Frontal cortex (tissue), 4 donors: Measurements from ENCODE around the gene PLPP3. TPM values are rescaled to one million over a fixed set of nuclear protein-coding genes. Genes with fewer than 3 reads are reported as not detected.

Experiments
- DNase-seq, 2 donors: peaks; one replicate each; pipeline ENCODE4 v3.0.0; 2012; ENCODE audit warnings: low spot score in 2 of 2
- FAIRE-seq: peaks from 2 replicates; lab custom pipeline; 2012; peaks lifted over from hg19 to GRCh38; lab: Jason Lieb, UNC
- total RNA-seq: library from RNA; depleted of rRNA; stranded (reverse); fragments of >200 nt; gene quantifications from one replicate; pipeline ENCODE4 v1.2.3, GENCODE V29; 2014
- donor health status: control.
- donor health status: control.
- donor health status: control.

The PLPP3 gene
- total RNA-seq, 1 donor from 2014 or later: 28.1 TPM

GRCh38 chr1:56577406-56578137, 1.8 kb downstream of the PLPP3 start:
- FAIRE-seq: no peak
- DNase-seq: peak in 1 of 2 donors; percentile 24

GRCh38 chr1:56576880-56577405, 2.4 kb downstream of the PLPP3 start:
- DNase-seq (peak in 1 of 2 donors; percentile 43), FAIRE-seq (no peak)

- DNase-seq (no peak), FAIRE-seq (no peak)
These were observed 3.5 kb downstream of the PLPP3 start for GRCh38 chr1:56575865-56576264.

GRCh38 chr1:56574794-56575193, 4.6 kb downstream of the PLPP3 start:
- DNase-seq (no peak), FAIRE-seq (no peak)

GRCh38 chr1:56573311-56573710, 6.1 kb downstream of the PLPP3 start:
- no peak for FAIRE-seq

GRCh38 chr1:56572334-56573050, 6.9 kb downstream of the PLPP3 start:
- DNase-seq (no peak), FAIRE-seq (no peak)

More at GRCh38 chr1:56573311-56573710, 6.1 kb downstream of the PLPP3 start:
- no peak for DNase-seq

- FAIRE-seq: no peak
These were observed 7.9 kb downstream of the PLPP3 start for GRCh38 chr1:56571448-56571847.

GRCh38 chr1:56570924-56571372, 8.4 kb downstream of the PLPP3 start:
- no peak for DNase-seq
- FAIRE-seq: no peak

More at GRCh38 chr1:56571448-56571847, 7.9 kb downstream of the PLPP3 start:
- DNase-seq: no peak

GRCh38 chr1:56569661-56570060, 9.7 kb downstream of the PLPP3 start:
- FAIRE-seq (no peak), DNase-seq (no peak)

- DNase-seq: no peak
- FAIRE-seq: no peak
These were observed 12.4 kb downstream of the PLPP3 start for GRCh38 chr1:56566994-56567393.

GRCh38 chr1:56566061-56566744, 13.2 kb downstream of the PLPP3 start:
- DNase-seq (no peak), FAIRE-seq (no peak)

- FAIRE-seq (no peak), DNase-seq (no peak)
These were observed 14.7 kb downstream of the PLPP3 start for GRCh38 chr1:56564615-56565014.

GRCh38 chr1:56563568-56563967, 15.8 kb downstream of the PLPP3 start:
- FAIRE-seq (no peak), DNase-seq (no peak)

GRCh38 chr1:56562891-56563452, 16.4 kb downstream of the PLPP3 start:
- DNase-seq: no peak

GRCh38 chr1:56561227-56562019, 17.9 kb downstream of the PLPP3 start:
- no peak for FAIRE-seq
- DNase-seq: no peak

More at GRCh38 chr1:56562891-56563452, 16.4 kb downstream of the PLPP3 start:
- no peak for FAIRE-seq

GRCh38 chr1:56557746-56558145, 21.6 kb downstream of the PLPP3 start:
- no peak for FAIRE-seq
- no peak for DNase-seq

GRCh38 chr1:56555448-56555847, 23.9 kb downstream of the PLPP3 start:
- no peak for FAIRE-seq

GRCh38 chr1:56553046-56553445, 26.3 kb downstream of the PLPP3 start:
- DNase-seq: no peak
- FAIRE-seq: no peak

More at GRCh38 chr1:56555448-56555847, 23.9 kb downstream of the PLPP3 start:
- DNase-seq: no peak

- FAIRE-seq (no peak), DNase-seq (no peak)
These were observed 27.0 kb downstream of the PLPP3 start for GRCh38 chr1:56552349-56552748.
